NCI-H2029 (cell line): ENCODE results near the gene ALDH1A1.

ENCODE experiments used
- DNase-seq: peaks from one replicate; lab custom pipeline; 2025; lab: John Stamatoyannopoulos, UW

Gene ALDH1A1

DNA sequence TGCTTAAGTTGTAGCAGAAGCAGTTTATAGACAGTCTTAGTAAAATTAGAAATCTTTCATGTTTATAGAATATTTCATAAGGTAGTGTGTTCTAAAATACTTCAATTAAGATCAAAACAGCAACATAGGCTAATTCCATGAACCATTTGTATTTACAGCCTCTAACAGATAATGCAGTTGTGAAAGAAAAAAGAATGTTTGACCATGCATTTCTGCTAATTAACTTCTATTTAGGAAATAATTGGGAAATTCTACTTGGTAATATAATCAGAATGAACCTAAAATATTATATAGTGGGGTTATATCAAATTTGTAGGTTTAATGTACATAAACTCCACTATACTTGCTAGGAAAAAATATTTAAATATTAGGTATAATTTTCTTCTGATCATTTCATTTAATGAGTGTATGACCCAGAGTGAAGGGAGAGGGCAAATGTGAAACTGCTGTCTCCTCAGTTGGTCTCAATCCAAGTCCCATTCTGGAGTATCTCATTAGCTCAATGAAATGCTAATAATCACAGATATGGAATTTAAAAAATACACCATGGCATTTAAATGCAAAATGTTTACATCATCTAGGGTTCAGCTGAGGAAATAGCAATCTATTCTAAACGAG is 34.9 kb downstream of the ALDH1A1 start:
- DNase-seq, result no peak

DNA sequence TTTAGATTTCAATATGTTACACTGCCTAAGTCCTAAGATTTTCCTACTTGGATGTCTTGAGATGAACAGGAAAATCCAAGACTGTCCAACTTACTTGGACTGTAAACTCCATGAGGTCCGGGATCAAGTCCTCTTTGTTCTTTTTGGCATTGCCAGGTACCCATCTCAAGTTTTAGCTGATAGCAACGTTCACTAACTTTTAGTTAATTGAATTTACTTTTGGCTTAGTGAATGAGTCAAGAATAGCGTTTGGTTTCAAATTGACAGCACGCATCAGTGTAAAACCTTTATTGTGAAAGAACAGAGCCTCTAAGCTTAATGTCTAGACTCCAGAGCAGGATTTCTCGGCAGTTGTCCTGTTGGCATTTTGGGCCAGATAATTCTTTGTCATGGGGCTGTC is 37.2 kb downstream of the ALDH1A1 start:
- DNase-seq, result no peak

- DNase-seq, result no peak
Observed at GRCh38 chr9:72914750-72915149, 38.1 kb downstream of the ALDH1A1 start.

GRCh38 chr9:72913382-72914009 is 39.4 kb downstream of the ALDH1A1 start:
- no peak for DNase-seq

- no peak for DNase-seq
Observed at GRCh38 chr9:72912476-72913381, 40.1 kb downstream of the ALDH1A1 start.

- DNase-seq, result no peak
Observed at GRCh38 chr9:72911816-72912215, 41.0 kb downstream of the ALDH1A1 start.

- no peak for DNase-seq
Observed at GRCh38 chr9:72911247-72911775, 41.5 kb downstream of the ALDH1A1 start.

- no peak for DNase-seq
Observed at GRCh38 chr9:72909428-72909827, 43.4 kb downstream of the ALDH1A1 start.

DNA sequence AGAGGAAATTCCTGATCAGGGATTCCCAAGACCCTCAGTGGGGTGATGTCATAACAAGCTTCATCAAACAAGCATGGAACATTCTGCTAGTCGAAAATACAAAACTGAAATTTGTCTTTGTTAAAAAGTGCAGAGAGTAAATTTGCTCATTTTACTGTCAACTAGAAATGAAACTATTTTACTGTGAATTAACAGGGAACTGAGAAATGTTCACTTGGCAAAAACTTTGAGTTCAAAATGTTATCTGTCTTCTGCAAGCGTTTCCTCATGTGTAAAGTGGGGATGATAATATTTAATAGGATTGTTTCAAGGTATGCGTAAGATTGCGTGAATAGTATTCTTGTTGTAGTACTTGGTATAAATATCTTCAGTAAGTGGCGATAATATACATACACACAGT is 45.4 kb downstream of the ALDH1A1 start:
- no peak for DNase-seq

DNA sequence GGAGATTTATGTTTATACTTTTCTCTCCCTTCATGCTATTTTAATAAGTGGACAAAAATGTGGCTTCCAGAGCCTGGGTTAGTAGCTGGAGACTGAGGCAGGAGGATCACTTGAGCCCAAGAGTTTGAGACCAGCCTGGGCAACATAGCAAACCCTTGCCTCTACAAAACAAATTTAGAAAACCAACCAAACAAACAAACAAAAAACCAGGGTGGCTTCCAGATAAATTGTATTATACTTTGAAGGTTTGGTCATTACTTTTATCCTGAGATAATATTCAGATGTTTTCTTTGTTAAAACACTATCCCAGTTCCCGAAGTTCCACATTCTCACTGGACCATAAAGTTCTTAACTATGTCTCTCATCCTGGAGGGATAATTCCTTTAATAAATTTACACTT is 46.0 kb downstream of the ALDH1A1 start:
- DNase-seq, result no peak

- DNase-seq, result no peak
Observed at GRCh38 chr9:72905514-72906480, 47.1 kb downstream of the ALDH1A1 start.

- DNase-seq, result no peak
Observed at GRCh38 chr9:72904267-72905093, 48.4 kb downstream of the ALDH1A1 start.

GRCh38 chr9:72903103-72903502 is 49.8 kb downstream of the ALDH1A1 start:
- DNase-seq, result no peak

DNA sequence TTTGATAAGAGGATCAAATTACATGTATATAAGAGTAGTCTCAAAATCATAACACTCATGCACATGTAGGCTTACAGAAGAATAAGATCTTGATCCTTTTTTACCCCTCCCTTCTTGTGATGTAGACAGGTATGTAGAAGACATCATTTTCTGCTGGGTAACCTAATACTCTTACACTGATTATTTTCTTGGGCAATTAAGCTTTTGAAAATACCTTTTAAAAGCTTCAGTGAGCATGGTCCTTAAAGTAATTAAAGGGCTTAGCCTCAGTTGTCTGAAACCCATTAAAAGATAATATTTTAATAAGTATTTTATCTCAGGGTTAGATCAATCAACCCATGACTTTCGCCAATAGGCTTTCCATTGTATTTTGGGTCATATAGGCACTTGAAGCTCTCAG is 50.6 kb downstream of the ALDH1A1 start:
- no peak for DNase-seq

- DNase-seq, result no peak
Observed at GRCh38 chr9:72899734-72900477, 52.9 kb downstream of the ALDH1A1 start.

DNA sequence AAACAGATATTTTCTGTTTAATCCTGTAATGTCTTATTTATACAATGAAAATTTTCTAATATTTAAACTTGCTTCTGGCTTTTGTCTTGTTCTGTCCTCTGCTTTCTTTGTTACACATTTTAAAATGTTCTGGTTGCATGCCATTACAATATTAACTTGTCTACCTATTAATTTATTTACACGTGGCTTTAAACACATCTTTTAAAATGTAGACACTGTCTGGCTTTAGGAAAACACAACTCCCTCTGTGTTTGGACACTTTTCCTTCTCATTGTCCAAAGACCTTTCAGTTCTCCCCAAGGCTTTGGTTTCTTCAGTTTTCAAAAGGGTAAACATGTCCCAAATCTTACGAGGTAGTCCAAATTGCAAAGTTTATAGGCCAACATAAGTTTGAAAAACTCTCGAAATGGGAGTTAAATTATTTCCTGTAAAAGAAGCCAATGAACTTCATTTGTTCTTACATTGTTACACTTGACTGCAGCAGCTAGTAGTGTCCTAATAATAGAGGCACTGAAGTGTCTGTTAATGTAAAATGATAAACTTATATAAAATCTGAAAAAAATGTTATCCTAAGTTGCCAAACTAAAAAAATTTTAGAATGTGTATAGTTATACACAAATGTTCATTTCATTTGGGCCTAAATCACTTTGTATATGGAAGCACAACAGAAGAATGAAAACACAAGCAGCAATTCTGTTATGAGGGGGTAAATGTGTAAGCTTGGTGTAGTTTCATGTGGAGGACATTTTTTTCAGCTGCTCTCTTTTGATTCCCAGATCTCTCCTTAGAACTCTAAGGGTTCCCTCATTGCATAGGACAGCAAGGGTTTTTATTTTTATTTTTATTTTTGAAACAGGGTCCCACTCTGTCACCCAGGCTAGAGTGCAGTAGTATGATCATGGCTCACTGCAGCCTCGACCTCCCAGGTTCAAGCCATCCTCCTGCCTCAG is 53.8 kb downstream of the ALDH1A1 start:
- DNase-seq, result no peak

- DNase-seq, result no peak
Observed at GRCh38 chr9:72898360-72898759, 54.5 kb downstream of the ALDH1A1 start.

GRCh38 chr9:72897069-72897649 is 55.7 kb downstream of the ALDH1A1 start:
- DNase-seq, result no peak
